SKM-1 treated with dmso at 0.1 percent for 144 hours (cell line): ENCODE results near the gene CDK4.

Experiments
- DNase-seq: peaks from one replicate; lab custom pipeline; 2025; ENCODE audit not compliant: unreplicated experiment; lab: John Stamatoyannopoulos, UW

Gene CDK4

GRCh38 chr12:57757771-57758170, 5.7 kb upstream of the CDK4 start:
- no peak for DNase-seq

DNA sequence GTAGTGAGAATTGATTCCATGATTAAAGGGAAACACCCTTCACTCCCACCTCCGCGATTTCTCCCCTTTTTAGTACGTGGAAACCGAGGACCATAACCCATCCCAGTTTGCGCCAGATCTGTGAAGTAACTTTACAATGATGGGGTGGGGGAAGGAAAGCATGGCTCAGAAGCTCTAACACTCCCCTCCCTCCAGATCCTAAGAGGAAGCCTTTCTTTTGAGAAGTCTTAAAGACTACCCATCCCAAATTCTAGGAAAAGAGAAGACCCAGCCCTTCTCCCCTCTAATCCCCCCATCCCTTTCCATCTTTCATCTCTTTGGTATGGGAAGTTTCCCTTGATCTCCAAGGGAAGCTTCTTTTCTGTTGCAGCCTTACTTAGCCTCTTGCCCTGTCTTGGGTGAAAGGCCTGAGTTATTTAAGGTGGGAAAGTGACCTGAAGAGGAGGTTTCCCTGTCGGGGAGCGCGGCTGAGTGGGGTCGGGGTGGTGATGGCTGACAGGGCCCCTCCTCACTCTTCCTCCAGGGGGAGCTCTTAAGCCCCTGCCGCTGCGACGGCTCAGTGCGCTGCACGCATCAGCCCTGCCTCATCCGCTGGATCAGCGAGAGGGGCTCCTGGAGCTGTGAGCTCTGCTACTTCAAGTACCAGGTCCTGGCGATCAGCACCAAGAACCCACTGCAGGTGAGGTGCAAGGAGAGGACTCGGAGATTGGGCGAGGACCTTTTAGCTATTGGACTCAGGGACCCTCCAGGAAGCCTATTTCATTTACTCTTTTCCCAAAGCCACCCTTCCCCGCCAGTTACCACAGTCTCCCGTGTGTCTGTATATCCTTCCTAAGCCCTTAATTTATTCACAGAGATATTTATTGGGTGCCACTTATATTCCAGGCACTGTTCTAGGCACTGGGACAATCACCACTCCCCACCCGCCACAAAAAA, 4.6 kb upstream of the CDK4 start:
- DNase-seq = no peak

DNA sequence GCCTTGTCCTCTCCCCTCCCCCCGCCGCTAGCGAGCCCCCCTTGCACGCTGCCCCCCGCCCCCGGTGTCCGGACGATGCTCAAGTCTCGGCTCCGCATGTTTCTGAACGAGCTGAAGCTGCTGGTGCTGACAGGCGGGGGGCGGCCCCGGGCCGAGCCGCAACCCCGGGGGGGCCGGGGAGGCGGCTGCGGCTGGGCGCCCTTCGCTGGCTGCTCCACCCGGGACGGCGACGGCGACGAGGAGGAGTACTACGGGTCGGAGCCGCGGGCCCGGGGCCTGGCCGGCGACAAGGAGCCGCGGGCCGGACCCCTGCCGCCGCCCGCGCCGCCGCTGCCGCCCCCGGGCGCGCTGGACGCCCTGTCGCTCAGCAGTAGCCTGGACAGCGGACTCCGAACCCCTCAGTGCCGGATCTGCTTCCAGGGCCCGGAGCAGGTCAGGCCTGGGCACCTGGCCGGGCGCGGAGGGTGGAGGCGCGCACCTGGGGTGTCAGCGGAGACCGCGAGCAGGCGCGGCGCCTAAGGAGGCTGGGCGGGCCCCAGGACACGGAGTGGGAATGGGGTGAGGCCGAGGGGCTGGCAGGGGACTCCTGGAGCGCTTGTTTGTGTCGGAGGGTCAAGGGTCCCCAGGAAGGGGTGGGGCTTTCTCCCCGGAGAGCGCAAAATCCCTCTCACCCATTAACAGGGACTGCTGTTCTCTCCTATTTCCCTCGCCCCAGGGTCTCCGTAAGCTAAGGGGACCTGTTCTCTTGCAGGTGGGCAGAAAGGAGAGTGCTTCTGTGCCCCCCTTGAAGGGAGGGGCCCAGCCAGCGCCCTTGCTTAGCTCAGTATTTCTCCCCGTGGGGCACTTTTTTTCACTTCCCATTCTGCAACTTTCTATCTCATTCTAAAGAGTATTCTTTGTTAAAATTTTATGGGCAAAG, 3.6 kb upstream of the CDK4 start:
- no peak for DNase-seq

GRCh38 chr12:57755194-57755453, 3.0 kb upstream of the CDK4 start:
- DNase-seq = no peak

DNA sequence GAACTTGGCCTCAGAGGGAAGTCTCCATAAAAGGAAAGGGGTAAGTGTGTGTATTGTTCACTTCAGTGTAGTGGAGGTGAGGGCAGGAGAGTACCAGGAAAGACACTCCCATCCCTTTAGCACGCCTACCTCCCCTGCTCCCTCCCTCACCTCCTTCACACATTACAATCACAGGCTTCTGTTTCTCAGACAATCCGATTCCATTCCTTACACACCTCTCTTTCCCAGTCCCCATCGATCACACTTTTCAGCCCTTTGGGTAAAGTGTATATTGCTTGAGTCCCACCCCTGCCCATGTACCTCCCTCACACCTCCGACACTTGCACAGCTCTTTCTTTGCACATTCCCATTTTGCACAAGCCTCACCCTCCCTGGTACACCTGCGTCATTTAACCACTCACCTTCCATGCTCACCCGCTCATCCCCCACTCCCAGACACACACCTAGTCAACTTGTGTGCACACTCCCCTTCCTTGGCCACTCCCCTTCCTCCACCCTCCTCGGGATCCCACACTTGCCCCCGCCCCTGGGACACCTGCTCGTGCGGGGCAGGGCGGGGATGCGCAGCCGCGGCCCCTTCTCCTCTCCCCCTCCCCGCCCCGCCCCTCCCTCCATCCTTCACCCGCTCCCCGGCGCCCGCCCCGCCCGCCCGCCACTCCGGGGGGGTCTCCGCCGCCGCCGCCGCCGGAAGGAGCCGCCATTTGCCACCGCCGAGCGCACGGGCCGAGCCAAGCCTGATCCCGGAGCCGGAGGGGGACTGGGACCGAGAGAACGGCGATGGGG, 2.5 kb upstream of the CDK4 start, which contains the start of gene MARCHF9:
MARCHF9 (plus strand) TSS at position 693 of the 783 bp plus-strand sequence. CDS start 426 bp downstream, outside the sequence.
- no peak for DNase-seq

DNA sequence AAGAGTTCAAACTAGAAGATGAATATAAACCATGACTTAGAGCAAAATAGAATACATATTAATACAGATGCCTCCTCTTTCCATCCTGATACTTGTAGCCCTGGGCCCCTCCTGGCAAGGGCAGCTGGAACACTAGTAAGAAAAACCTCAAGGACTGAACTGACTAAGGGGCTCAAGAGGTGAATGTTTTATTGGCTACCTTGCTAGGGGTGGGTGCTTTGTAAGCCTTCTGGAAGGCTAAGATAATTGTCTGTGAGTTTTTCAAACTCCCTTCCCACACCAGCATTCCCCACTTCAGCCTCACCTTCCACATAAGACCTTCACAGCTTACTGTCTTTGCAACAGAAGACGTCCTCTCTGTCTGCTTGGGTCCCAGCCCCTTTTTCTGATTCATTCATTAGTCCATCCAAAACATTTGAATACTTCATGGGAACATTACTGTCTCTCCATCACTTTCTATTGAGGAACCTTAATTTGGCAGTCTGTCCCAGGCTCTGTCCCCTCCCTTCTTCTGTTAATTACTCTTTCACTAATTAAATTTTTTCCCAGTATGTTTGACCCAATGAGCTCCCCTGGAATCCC, 1.7 kb upstream of the CDK4 start:
- DNase-seq = no peak

- DNase-seq = no peak
These were observed 524 bp upstream of the CDK4 start for GRCh38 chr12:57752668-57753000.

DNA sequence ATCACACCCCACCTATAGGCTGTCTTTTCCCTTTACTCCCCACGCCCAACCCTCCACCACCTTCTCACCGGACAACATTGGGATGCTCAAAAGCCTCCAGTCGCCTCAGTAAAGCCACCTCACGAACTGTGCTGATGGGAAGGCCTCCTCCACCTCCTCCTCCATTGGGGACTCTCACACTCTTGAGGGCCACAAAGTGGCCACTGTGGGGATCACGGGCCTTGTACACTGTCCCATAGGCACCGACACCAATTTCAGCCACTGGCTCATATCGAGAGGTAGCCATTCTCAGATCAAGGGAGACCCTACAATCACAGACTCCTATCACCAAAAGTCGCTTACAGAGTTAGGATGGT, 700 bp downstream of the CDK4 start:
- DNase-seq = no peak

DNA sequence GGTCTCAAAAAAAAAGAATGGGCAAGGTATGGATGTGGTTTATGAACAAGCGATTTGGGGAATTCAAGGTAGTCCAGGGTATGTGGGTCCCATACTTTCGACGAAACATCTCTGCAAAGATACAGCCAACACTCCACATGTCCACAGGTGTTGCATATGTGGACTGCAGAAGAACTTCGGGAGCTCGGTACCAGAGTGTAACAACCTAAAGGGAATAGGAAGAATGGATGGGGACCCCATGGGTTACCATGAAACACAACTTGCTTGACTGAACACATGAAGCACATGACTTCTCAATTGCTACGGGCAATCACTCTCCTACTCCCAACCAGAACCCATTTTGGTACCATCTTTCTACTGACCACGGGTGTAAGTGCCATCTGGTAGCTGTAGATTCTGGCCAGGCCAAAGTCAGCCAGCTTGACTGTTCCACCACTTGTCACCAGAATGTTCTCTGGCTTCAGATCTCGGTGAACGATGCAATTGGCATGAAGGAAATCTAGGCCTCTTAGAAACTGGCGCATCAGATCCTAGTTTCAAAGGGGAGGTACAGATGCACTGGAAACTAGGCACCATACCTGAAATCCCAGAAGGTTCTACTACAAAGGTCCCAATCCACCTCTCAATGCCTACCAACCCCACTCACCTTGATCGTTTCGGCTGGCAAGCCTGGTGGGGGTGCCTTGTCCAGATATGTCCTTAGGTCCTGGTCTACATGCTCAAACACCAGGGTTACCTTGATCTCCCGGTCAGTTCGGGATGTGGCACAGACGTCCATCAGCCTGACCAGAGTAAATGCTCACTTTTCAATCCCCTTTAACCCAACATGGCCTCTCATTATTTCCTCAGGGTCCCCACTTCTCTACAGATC, 1.3 kb downstream of the CDK4 start:
- DNase-seq = no peak

DNA sequence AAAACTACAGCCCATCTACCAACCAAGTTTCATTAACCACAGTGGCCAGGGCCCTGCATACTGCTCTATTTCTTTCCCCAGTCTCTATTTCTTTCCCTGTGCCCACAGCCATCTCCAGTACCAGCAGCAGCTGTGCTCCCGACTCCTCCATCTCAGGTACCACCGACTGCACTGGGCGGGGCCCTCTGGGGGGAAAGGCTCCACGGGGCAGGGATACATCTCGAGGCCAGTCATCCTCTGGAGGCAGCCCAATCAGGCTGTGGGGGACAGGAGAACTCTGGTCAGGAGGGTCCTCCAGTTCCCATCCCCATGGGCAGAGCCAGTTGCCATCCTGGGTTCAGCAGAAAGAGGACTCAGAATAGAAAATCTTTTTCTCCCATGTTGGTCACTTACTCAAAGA, 3.0 kb downstream of the CDK4 start:
- DNase-seq = no peak

- DNase-seq = no peak
These were observed 6.1 kb downstream of the CDK4 start for GRCh38 chr12:57746025-57746424.

GRCh38 chr12:57745485-57745881, 6.6 kb downstream of the CDK4 start:
- no peak for DNase-seq

DNA sequence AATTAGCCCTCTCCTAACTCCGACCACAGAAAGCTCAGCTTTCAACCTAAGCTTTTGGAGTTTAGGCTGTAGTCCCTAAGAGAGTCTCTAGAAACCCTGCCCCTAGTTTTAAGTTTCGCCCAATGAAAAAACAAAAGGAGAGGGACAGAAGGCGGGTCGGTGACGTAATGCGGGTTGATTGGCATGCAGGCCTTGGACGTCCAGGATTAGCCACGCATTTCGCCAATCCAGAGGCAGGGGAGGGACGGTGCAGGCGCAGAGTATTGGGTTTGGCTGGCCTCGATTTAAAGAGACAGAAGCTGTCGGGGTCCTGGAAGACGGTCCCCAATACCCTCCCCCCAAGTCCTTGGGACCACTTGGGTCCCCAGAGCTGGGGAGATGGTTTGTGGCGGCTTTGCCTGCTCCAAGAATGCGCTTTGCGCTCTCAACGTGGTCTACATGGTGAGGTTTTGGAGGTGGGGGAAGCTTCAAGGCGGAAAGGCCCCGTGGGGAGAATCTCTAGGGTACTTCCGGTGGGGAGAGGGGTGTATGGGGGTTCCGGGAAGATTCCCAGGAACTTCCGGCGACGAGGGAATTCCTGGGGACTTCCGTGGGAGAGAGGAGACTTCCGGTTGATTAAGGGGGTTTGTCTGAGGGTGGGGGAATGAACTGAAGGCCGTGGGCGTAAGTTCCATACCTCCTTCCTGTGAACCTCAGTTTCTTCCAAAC, 7.2 kb downstream of the CDK4 start, which contains the start of gene TSPAN31:
TSPAN31 (plus strand) TSS at position 263 of the 708 bp plus-strand sequence; CDS start at position 379, 116 bp downstream.
- DNase-seq = peak; percentile 85

DNA sequence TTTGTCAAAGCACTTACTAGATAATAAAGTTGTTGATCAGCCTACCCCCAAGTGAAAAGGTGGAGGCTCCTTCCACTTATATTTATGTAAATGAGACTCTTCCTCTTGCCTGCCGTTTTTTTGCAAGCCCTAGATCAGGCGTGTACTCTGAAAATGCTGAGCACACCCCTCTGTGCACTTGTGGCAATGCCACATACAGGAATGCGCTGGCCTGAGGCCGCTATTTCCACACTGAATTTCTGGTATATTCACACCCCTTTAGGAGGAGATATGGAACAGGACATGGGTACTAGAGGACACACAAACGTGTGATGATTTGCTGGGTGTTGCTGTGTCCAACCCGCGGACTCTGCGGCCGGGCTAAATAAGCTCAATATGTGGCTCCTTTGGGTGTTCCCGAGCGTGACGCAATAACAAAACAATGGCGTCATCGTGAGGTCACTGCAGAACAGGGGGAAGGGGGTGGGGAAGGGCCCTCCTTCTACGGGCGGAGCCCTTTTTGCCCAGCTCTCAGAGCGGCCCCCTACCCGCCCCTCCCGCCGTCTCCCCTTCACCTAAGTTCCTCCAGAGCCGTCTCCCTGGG, 7.8 kb downstream of the CDK4 start:
- no peak for DNase-seq

DNA sequence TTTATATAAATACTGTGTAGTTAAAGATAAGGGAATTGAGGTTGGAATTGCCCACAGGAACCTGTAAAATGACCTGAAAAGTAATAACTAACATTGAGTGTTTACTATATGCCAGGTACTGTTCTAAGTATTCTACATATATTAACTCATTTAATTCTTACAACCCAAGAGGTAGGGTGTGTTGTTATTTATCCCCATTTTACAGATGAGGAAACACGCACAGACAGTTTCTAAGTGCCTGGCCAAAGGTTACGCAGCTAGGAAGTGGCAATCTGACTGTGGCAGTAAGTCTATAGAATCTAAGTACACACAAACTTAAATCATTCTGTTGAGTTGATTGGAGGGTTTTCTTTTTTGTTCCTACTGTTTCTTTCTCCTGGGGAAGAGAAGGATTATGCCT, 8.3 kb downstream of the CDK4 start:
- no peak for DNase-seq

- DNase-seq = peak; percentile 53
These were observed 10.0 kb downstream of the CDK4 start for GRCh38 chr12:57741844-57742738.

- DNase-seq = no peak
These were observed 10.7 kb downstream of the CDK4 start for GRCh38 chr12:57741413-57741789.
